IMR-90 (cell line): Measurements from ENCODE around the gene PLCG1. TPM values are rescaled to one million over a fixed set of nuclear protein-coding genes. Genes with fewer than 3 reads are reported as not detected.

Source experiments
- ATAC-seq: fragments of 200-7000 bp; cut with Tn5 transposase; 2 replicates; pipeline ENCODE4 v1.9.1; 2020; ENCODE audit warnings: low read depth, mild to moderate bottlenecking, moderate library complexity
- BruUV-seq: library from RNA; stranded (reverse); fragments of 400-500 nt; replicated peaks from 2 replicates; lab custom pipeline; 2021; lab: Mats Ljungman, UMichigan
- CTCF ChIA-PET: fragments of 300-600 bp; formaldehyde crosslinking; extraction: SDS; loops from one replicate; lab custom pipeline; 2021; ENCODE audit warnings: antibody characterized with exemption; lab: Yijun Ruan, JAX
- POLR2A ChIA-PET: fragments of 300-600 bp; sonication (Branson Sonifier 250); formaldehyde crosslinking; loops from one replicate; lab custom pipeline; 2022; ENCODE audit warnings: antibody characterized with exemption; ENCODE audit not compliant: unreplicated experiment; lab: Charles Lee
- DNase-seq: peaks from one replicate; pipeline ENCODE4 v3.0.0; 2013
- H2AFZ ChIP-seq: replicated peaks from 2 replicates; pipeline ENCODE3; 2013; ENCODE audit warnings: low read length, mild to moderate bottlenecking; ENCODE audit not compliant: poor library complexity
- H2AK5ac ChIP-seq: 2 replicates; pipeline ENCODE4 v1.6.1; 2013; ENCODE audit warnings: low read depth, low read length, inconsistent platforms
- H2AK9ac ChIP-seq: replicated peaks from 2 replicates; pipeline ENCODE3; 2013; ENCODE audit warnings: mild to moderate bottlenecking, low read depth, low read length, moderate library complexity; ENCODE audit not compliant: poor library complexity
- H2BK120ac ChIP-seq: 2 replicates; pipeline ENCODE4 v1.6.1; 2013; ENCODE audit warnings: low read depth, low read length, inconsistent platforms
- H2BK15ac ChIP-seq: 3 replicates; pipeline ENCODE4 v1.6.1; 2013; ENCODE audit warnings: low read depth, low read length, inconsistent platforms
- H2BK20ac ChIP-seq: 2 replicates; pipeline ENCODE4 v1.6.1; 2013; ENCODE audit warnings: low read depth, mild to moderate bottlenecking, inconsistent platforms, low read length, moderate library complexity
- H2BK5ac ChIP-seq: 2 replicates; pipeline ENCODE4 v1.6.1; 2013; ENCODE audit warnings: mild to moderate bottlenecking, low read depth, low read length, inconsistent platforms; ENCODE audit not compliant: poor library complexity, severe bottlenecking
- H3K14ac ChIP-seq: replicated peaks from 2 replicates; pipeline ENCODE4 v1.6.1; 2013; ENCODE audit warnings: low read depth, low read length, inconsistent platforms
- H3K18ac ChIP-seq: 2 replicates; pipeline ENCODE4 v1.6.1; 2013; ENCODE audit warnings: low read depth, low read length, control low read depth
- H3K23ac ChIP-seq: 2 replicates; pipeline ENCODE4 v1.6.1; 2013; ENCODE audit warnings: low read depth, low read length, inconsistent platforms
- H3K27ac ChIP-seq: 2 replicates; pipeline ENCODE4 v1.5.1; 2013; ENCODE audit warnings: mild to moderate bottlenecking, control low read depth, low read length; ENCODE audit not compliant: insufficient read depth
- H3K27me3 ChIP-seq: 2 replicates; pipeline ENCODE4 v1.6.1; 2013; ENCODE audit warnings: low read length; ENCODE audit not compliant: control insufficient read depth, insufficient read depth
- H3K36me3 ChIP-seq: 2 replicates; pipeline ENCODE4 v1.6.1; 2013; ENCODE audit warnings: low read length, mixed read lengths; ENCODE audit not compliant: control insufficient read depth, insufficient read depth
- H3K4ac ChIP-seq: 2 replicates; pipeline ENCODE4 v1.6.1; 2013; ENCODE audit warnings: low read depth, low read length, inconsistent platforms
- H3K4me1 ChIP-seq: 2 replicates; pipeline ENCODE4 v1.6.1; 2013; ENCODE audit warnings: low read length, mixed read lengths; ENCODE audit not compliant: control insufficient read depth, insufficient read depth
- H3K4me2 ChIP-seq: 2 replicates; pipeline ENCODE4 v1.6.1; 2013; ENCODE audit warnings: low read depth, mild to moderate bottlenecking, control low read depth, low read length, moderate library complexity
- H3K4me3 ChIP-seq: 2 replicates; pipeline ENCODE4 v1.5.1; 2013; ENCODE audit warnings: low read depth, mild to moderate bottlenecking, control low read depth, low read length, moderate library complexity; ENCODE audit not compliant: insufficient read depth
- H3K56ac ChIP-seq: 2 replicates; pipeline ENCODE4 v1.6.1; 2013; ENCODE audit warnings: low read length, inconsistent platforms; ENCODE audit not compliant: insufficient read depth; ENCODE audit errors: extremely low read depth
- H3K79me1 ChIP-seq, 2 experiments: 2 replicates each; pipeline ENCODE4 v1.6.1; 2013; ENCODE audit warnings: low read length in 2 of 2, inconsistent platforms in 1 of 2, low read depth in 1 of 2
- H3K9ac ChIP-seq: 2 replicates; pipeline ENCODE4 v1.6.1; 2013; ENCODE audit warnings: low read depth, low read length, control low read depth
- H3K9me1 ChIP-seq: 2 replicates; pipeline ENCODE4 v1.6.1; 2013; ENCODE audit warnings: low read length, inconsistent platforms; ENCODE audit not compliant: insufficient read depth
- H3K9me3 ChIP-seq: 2 replicates; pipeline ENCODE4 v1.6.1; 2013; ENCODE audit warnings: low read length; ENCODE audit not compliant: control insufficient read depth, insufficient read depth
- H4K20me1 ChIP-seq: 2 replicates; pipeline ENCODE4 v1.6.1; 2013; ENCODE audit warnings: low read length, inconsistent platforms; ENCODE audit not compliant: insufficient read depth
- H4K5ac ChIP-seq: 2 replicates; pipeline ENCODE4 v1.6.1; 2013; ENCODE audit warnings: mild to moderate bottlenecking, low read depth, low read length, control low read depth
- H4K8ac ChIP-seq, 2 experiments: 2 replicates each; pipeline ENCODE4 v1.6.1; 2013; ENCODE audit warnings: low read depth in 2 of 2, low read length in 2 of 2, control low read depth in 1 of 2, inconsistent platforms in 1 of 2
- H4K91ac ChIP-seq: 2 replicates; pipeline ENCODE4 v1.6.1; 2013; ENCODE audit warnings: low read depth, low read length, inconsistent platforms; ENCODE audit not compliant: insufficient read depth
- BHLHE40 ChIP-seq: fragments of 150-350 bp; IDR thresholded peaks from 2 replicates; pipeline ENCODE4 v1.6.1; 2016; ENCODE audit warnings: mild to moderate bottlenecking, low read depth, low read length
- CEBPB ChIP-seq: IDR thresholded peaks from 2 replicates; pipeline ENCODE4 v1.6.1; 2012; ENCODE audit warnings: low read depth, low read length, improper control_type of control experiment
- CHD1 ChIP-seq: IDR thresholded peaks from 2 replicates; pipeline ENCODE4 v1.6.1; 2012; ENCODE audit warnings: low read depth, low read length, improper control_type of control experiment
- MAFK ChIP-seq: IDR thresholded peaks from 2 replicates; pipeline ENCODE4 v1.6.1; 2012; ENCODE audit warnings: low read depth, low read length, improper control_type of control experiment
- MAZ ChIP-seq: IDR thresholded peaks from 2 replicates; pipeline ENCODE4 v1.6.1; 2012; ENCODE audit warnings: low read depth, mild to moderate bottlenecking, low read length, improper control_type of control experiment, moderate library complexity, borderline replicate concordance
- MXI1 ChIP-seq: IDR thresholded peaks from 2 replicates; pipeline ENCODE4 v1.6.1; 2012; ENCODE audit warnings: low read depth, mild to moderate bottlenecking, low read length, moderate library complexity, borderline replicate concordance
- NFE2L2 ChIP-seq: fragments of 150-350 bp; IDR thresholded peaks from 2 replicates; pipeline ENCODE4 v1.6.1; 2016; ENCODE audit warnings: low read depth, mild to moderate bottlenecking, low read length
- POLR2A ChIP-seq: IDR thresholded peaks from 2 replicates; pipeline ENCODE4 v1.6.1; 2012; ENCODE audit warnings: mild to moderate bottlenecking, low read depth, low read length
- RAD21 ChIP-seq: IDR thresholded peaks from 2 replicates; pipeline ENCODE4 v1.6.1; 2012; ENCODE audit warnings: low read length, improper control_type of control experiment
- RCOR1 ChIP-seq: IDR thresholded peaks from 2 replicates; pipeline ENCODE4 v1.6.1; 2012; ENCODE audit warnings: mild to moderate bottlenecking, low read length, improper control_type of control experiment; ENCODE audit not compliant: insufficient replicate concordance
- SMC3 ChIP-seq: fragments of 150-350 bp; IDR thresholded peaks from 2 replicates; pipeline ENCODE4 v1.6.1; 2016; ENCODE audit warnings: low read depth, mild to moderate bottlenecking, antibody characterized with exemption, low read length, moderate library complexity
- WGBS, 2 experiments: methylation state at CpG; one replicate each; pipeline versions ENCODE4 v1.1.5 to v1.1.7; 2013; ENCODE audit warnings: missing lambda C conversion rate in 2 of 2; ENCODE audit not compliant: insufficient read length in 1 of 2; ENCODE audit errors: extremely low coverage in 2 of 2; 5-methylcytosine and 5-hydroxymethylcytosine counted together
- dilution Hi-C: fragments of 300-500 bp; cut with HindIII; formaldehyde crosslinking; loops from one replicate; pipeline ENCODE4 v1.14.3; 2018; ENCODE audit warnings: low sequenced_read_pairs; ENCODE audit not compliant: unreplicated experiment
- in situ Hi-C: fragments of 300-500 bp; cut with MboI; formaldehyde crosslinking; loops from 3 replicates; pipeline ENCODE4 v1.14.3; 2019; ENCODE audit warnings: low sequenced_read_pairs, inconsistent platforms, mixed read lengths
- intact Hi-C: fragments of 100-400 bp; cut with micrococcal nuclease; formaldehyde crosslinking; loops from 2 replicates; pipeline ENCODE4 v1.10.0; 2022
- polyA plus RNA-seq, 3 experiments: library from polyadenylated mRNA; depleted of rRNA; stranded (reverse); fragments of >200 nt; gene quantifications; 2 replicates each; pipeline ENCODE4 v1.2.3, GENCODE V29; 2012; ENCODE audit warnings: low replicate concordance in 1 of 3
- total RNA-seq: library from RNA; depleted of rRNA; stranded (reverse); fragments of >200 nt; gene quantifications from 2 replicates; pipeline ENCODE4 v1.2.3, GENCODE V29; 2012
- TF ChIP-seq, protein P1 (sequence below): fragments of 150-350 bp; IDR thresholded peaks from 2 replicates; pipeline ENCODE4 v1.6.1; 2016; ENCODE audit warnings: low read depth, mild to moderate bottlenecking, low read length, moderate library complexity, borderline replicate concordance

Gene PLCG1
- total and polyA plus RNA-seq, 2 of the 4 experiments (the other 2 are of a cell fraction) = 59.1 to 69.1 TPM

DNA sequence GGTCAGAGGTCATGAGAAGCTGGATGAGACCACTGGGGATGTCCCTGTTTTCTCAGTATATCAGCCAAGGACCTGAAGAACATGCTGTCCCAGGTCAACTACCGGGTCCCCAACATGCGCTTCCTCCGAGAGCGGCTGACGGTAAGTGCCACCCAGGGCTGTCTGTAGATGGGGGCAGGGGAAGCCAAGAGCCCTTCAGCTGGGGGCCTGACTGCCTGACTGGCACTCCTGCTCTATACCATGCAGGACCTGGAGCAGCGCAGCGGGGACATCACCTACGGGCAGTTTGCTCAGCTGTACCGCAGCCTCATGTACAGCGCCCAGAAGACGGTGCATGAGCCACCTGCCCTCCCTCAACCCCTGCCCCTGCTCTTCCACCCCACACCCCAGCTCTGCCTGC lies 25.1 kb downstream of the PLCG1 start:
- Histone ChIP-seq H2BK120ac (no peak overlapping the region), H2BK20ac (no peak overlapping the region), H3K23ac (no peak overlapping the region), H3K4me3 (no peak overlapping the region), H2BK15ac (no peak overlapping the region), H3K56ac (no peak overlapping the region), H3K27me3 (no peaks in the 10 kb centered on the region), H3K14ac (no peak overlapping the region), H3K9me1 (peaks cover 23% of the 10 kb centered on the region), H2AK5ac (no peak overlapping the region), H3K4ac (no peak overlapping the region), H3K4me2 (no peak overlapping the region), H3K9me3 (no peaks in the 10 kb centered on the region), H3K36me3 (peaks cover 75% of the 10 kb centered on the region), H3K9ac (no peak overlapping the region), H4K20me1 (peaks cover 53% of the 10 kb centered on the region), H4K91ac (no peak overlapping the region), H2BK5ac (no peak overlapping the region), H4K5ac (no peak overlapping the region), H3K18ac (no peak overlapping the region), H3K27ac (no peak overlapping the region), H3K4me1 (no peaks in the 10 kb centered on the region), H4K8ac (no peak overlapping the region), H2AFZ (no peak overlapping the region), H2AK9ac (no peak overlapping the region), H3K79me1 (peaks cover 34 to 74% of the 10 kb centered on the region in 2 experiments)
- DNase-seq (no peak), ATAC-seq (no peak)
- dilution Hi-C loops (no loop called here), intact Hi-C loops (no loop called here), in situ Hi-C loops (loop anchor here (25.0 kb wide), 1 partner anchor 450 kb away; the partner anchor contains the start of gene CHD6)
- CTCF ChIA-PET = interaction anchor here (0.9 kb wide), 1 partner anchor 188 kb away, joined by 3 read pairs; no protein-coding TSS in a partner anchor
- BruUV-seq = no TSS peak
- WGBS, 2 experiments = 98% methylated on average over 7 of the region's 11 CpGs; no CpG with 5 or more reads in 1 of the 2 experiments
- TF ChIP-seq RAD21 = no peak
- no peak for TF ChIP-seq RCOR1
- TF ChIP-seq BHLHE40 = no peak
- no peak for TF ChIP-seq POLR2A
- no peak for TF ChIP-seq CEBPB
- no peak for TF ChIP-seq MAZ
- no peak for TF ChIP-seq MAFK
- no peak for TF ChIP-seq MXI1
- TF ChIP-seq NFE2L2 = no peak
- TF ChIP-seq SMC3 = no peak
- TF ChIP-seq, protein P1, sequence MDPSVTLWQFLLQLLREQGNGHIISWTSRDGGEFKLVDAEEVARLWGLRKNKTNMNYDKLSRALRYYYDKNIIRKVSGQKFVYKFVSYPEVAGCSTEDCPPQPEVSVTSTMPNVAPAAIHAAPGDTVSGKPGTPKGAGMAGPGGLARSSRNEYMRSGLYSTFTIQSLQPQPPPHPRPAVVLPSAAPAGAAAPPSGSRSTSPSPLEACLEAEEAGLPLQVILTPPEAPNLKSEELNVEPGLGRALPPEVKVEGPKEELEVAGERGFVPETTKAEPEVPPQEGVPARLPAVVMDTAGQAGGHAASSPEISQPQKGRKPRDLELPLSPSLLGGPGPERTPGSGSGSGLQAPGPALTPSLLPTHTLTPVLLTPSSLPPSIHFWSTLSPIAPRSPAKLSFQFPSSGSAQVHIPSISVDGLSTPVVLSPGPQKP = no peak
- no peak for TF ChIP-seq CHD1
- POLR2A ChIA-PET = no interaction called here
